ENCODE measurements around the gene UHRF1.

- no peak for TF ChIP-seq CTCF (IDR thresholded peaks at IDR 0.05; ENCODE audit: low read length)
- no peak for TF ChIP-seq EZH2 (IDR thresholded peaks at IDR 0.05; ENCODE audit: borderline replicate concordance, low read length)
Measured at GRCh38 chr19:4935444-4935843, 26.1 kb downstream of the UHRF1 start.

Measured in OCI-LY1 (cell line).